Karpas-422 (cell line): ENCODE results near the gene OPALIN. TPM values are rescaled to one million over a fixed set of nuclear protein-coding genes. Genes with fewer than 3 reads are reported as not detected.

Experiments used
- DNase-seq: peaks from one replicate; pipeline ENCODE4 v3.0.0-alpha.2; 2015
- H2AFZ ChIP-seq: fragments of 200-600 bp; sonication (generic); 2 replicates; pipeline ENCODE4 v1.6.1; 2014; ENCODE audit warnings: antibody characterized with exemption, low read length, mixed read lengths
- H3K27ac ChIP-seq: fragments of 200-600 bp; sonication (generic); 2 replicates; pipeline ENCODE4 v1.5.1; 2014; ENCODE audit warnings: mild to moderate bottlenecking, low read length, moderate library complexity
- H3K27me3 ChIP-seq: fragments of 200-600 bp; sonication (generic); 2 replicates; pipeline ENCODE4 v1.6.1; 2014; ENCODE audit warnings: low read length, mixed read lengths
- H3K36me3 ChIP-seq: fragments of 200-600 bp; sonication (generic); 2 replicates; pipeline ENCODE4 v1.6.1; 2014; ENCODE audit warnings: low read length, mixed read lengths; ENCODE audit not compliant: insufficient read depth
- H3K4me1 ChIP-seq: fragments of 200-600 bp; sonication (generic); 2 replicates; pipeline ENCODE4 v1.6.1; 2014; ENCODE audit warnings: mild to moderate bottlenecking, low read length, mixed read lengths
- H3K4me2 ChIP-seq: fragments of 200-600 bp; sonication (generic); 2 replicates; pipeline ENCODE4 v1.6.1; 2014; ENCODE audit warnings: low read length, low read depth, mild to moderate bottlenecking; ENCODE audit not compliant: poor library complexity, severe bottlenecking
- H3K4me3 ChIP-seq: fragments of 200-600 bp; sonication (generic); 2 replicates; pipeline ENCODE4 v1.5.1; 2014; ENCODE audit warnings: mild to moderate bottlenecking, antibody characterized with exemption, low read length, mixed read lengths
- H3K79me2 ChIP-seq: fragments of 200-600 bp; sonication (generic); 2 replicates; pipeline ENCODE4 v1.6.1; 2014; ENCODE audit warnings: mild to moderate bottlenecking, low read length, mixed read lengths
- H3K9ac ChIP-seq: fragments of 200-600 bp; sonication (generic); 2 replicates; pipeline ENCODE4 v1.6.0; 2014; ENCODE audit warnings: low read length
- H3K9me2 ChIP-seq: fragments of 200-600 bp; sonication (generic), shearing (Covaris generic); replicated peaks from 2 replicates; pipeline ENCODE4 v1.6.0; 2014; ENCODE audit warnings: mild to moderate bottlenecking, low read length, moderate library complexity; ENCODE audit not compliant: insufficient read depth
- H3K9me3 ChIP-seq: fragments of 300-700, 200-600 bp; sonication (generic); 2 replicates; pipeline ENCODE4 v1.6.1; 2014; ENCODE audit warnings: low read length, mixed read lengths
- H4K20me1 ChIP-seq: fragments of 200-600 bp; sonication (generic); 2 replicates; pipeline ENCODE4 v1.6.1; 2014; ENCODE audit warnings: mild to moderate bottlenecking, antibody characterized with exemption, low read length, low read depth; ENCODE audit not compliant: insufficient read depth
- total RNA-seq: library from RNA; depleted of rRNA; stranded (reverse); fragments of >200 nt; shearing (Covaris generic); gene quantifications from 2 replicates; pipeline ENCODE4 v1.2.3, GENCODE V29; 2014; ENCODE audit warnings: low replicate concordance

The OPALIN gene
- total RNA-seq, 1 experiment from 2014 or later, result not detected

GRCh38 chr10:96339956-96340904 is 18.6 kb downstream of the OPALIN start:
- Histone ChIP-seq H3K9me2 (no peaks in the 10 kb centered on the region), H3K27me3 (no peaks in the 10 kb centered on the region), H4K20me1 (no peaks in the 10 kb centered on the region), H2AFZ (no peak overlapping the region), H3K4me2 (no peak overlapping the region), H3K4me1 (no peaks in the 10 kb centered on the region), H3K9me3 (no peaks in the 10 kb centered on the region), H3K79me2 (no peaks in the 10 kb centered on the region), H3K4me3 (no peak overlapping the region), H3K9ac (no peak overlapping the region), H3K36me3 (no peaks in the 10 kb centered on the region), H3K27ac (no peak overlapping the region)
- DNase-seq, result peak; percentile 82

GRCh38 chr10:96339383-96339782 is 19.4 kb downstream of the OPALIN start:
- no peak overlapping the region for H3K4me2 ChIP-seq
- H3K27ac ChIP-seq, result no peak overlapping the region
- H3K36me3 ChIP-seq, result no peaks in the 10 kb centered on the region
- no peaks in the 10 kb centered on the region for H3K9me3 ChIP-seq
- no peaks in the 10 kb centered on the region for H3K79me2 ChIP-seq
- no peak for DNase-seq
- H3K4me3 ChIP-seq, result no peak overlapping the region
- H3K9ac ChIP-seq, result no peak overlapping the region
- H2AFZ ChIP-seq, result no peak overlapping the region
- no peaks in the 10 kb centered on the region for H3K4me1 ChIP-seq
- no peaks in the 10 kb centered on the region for H3K27me3 ChIP-seq
- H3K9me2 ChIP-seq, result no peaks in the 10 kb centered on the region
- H4K20me1 ChIP-seq, result no peaks in the 10 kb centered on the region

DNA sequence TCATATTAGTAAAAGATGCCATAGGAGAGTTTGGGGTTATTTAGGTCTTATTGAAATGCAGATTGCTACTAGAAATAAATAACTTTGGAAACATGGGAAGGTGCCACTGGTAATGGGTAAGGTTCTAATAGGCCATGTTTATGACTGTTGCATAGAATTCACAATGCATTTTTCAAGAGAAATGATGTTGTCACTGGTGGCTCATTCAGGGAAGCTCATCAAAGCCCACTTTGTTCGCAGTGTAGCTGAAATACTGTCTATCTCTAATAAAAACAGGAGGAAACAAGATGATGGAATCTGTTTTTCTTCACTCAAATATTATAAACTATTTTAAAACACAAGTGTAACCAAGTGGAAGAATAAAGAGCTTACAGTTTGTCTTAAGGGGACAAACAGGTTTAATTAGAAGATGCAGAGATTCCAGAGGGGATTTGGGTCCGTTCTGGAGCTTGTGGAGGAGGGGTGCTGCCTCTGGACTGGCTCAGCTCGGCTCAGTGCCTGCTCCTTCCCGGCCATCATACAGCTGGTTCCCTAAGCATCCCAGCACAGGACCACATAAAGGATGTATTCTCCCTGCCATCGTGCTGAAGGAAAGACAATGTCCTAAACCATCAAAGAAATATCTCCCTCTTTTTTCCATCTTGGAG is 20.4 kb downstream of the OPALIN start:
- no peak for DNase-seq
- H3K9me2 ChIP-seq, result no peaks in the 10 kb centered on the region
- no peaks in the 10 kb centered on the region for H3K27me3 ChIP-seq
- H3K36me3 ChIP-seq, result no peaks in the 10 kb centered on the region
- no peak overlapping the region for H3K27ac ChIP-seq
- no peak overlapping the region for H2AFZ ChIP-seq
- no peak overlapping the region for H3K4me3 ChIP-seq
- H3K4me1 ChIP-seq, result no peaks in the 10 kb centered on the region
- no peaks in the 10 kb centered on the region for H3K9me3 ChIP-seq
- H3K79me2 ChIP-seq, result no peaks in the 10 kb centered on the region
- H3K4me2 ChIP-seq, result no peak overlapping the region
- no peak overlapping the region for H3K9ac ChIP-seq
- no peaks in the 10 kb centered on the region for H4K20me1 ChIP-seq

- no peaks in the 10 kb centered on the region for H3K9me2 ChIP-seq
- H3K4me3 ChIP-seq, result no peak overlapping the region
- no peaks in the 10 kb centered on the region for H3K79me2 ChIP-seq
- no peak overlapping the region for H2AFZ ChIP-seq
- no peak overlapping the region for H3K9ac ChIP-seq
- H3K4me1 ChIP-seq, result no peaks in the 10 kb centered on the region
- no peak for DNase-seq
- H3K27ac ChIP-seq, result no peak overlapping the region
- no peaks in the 10 kb centered on the region for H4K20me1 ChIP-seq
- no peak overlapping the region for H3K4me2 ChIP-seq
- no peaks in the 10 kb centered on the region for H3K9me3 ChIP-seq
- H3K36me3 ChIP-seq, result no peaks in the 10 kb centered on the region
- no peaks in the 10 kb centered on the region for H3K27me3 ChIP-seq
These were observed 21.7 kb downstream of the OPALIN start for GRCh38 chr10:96337106-96337505.

- H2AFZ ChIP-seq, result no peak overlapping the region
- H3K27ac ChIP-seq, result no peak overlapping the region
- H3K9me3 ChIP-seq, result no peaks in the 10 kb centered on the region
- H3K36me3 ChIP-seq, result no peaks in the 10 kb centered on the region
- no peak overlapping the region for H3K9ac ChIP-seq
- H3K79me2 ChIP-seq, result no peaks in the 10 kb centered on the region
- no peaks in the 10 kb centered on the region for H3K4me1 ChIP-seq
- no peak for DNase-seq
- no peak overlapping the region for H3K4me3 ChIP-seq
- H3K27me3 ChIP-seq, result no peaks in the 10 kb centered on the region
- no peaks in the 10 kb centered on the region for H3K9me2 ChIP-seq
- H4K20me1 ChIP-seq, result no peaks in the 10 kb centered on the region
- H3K4me2 ChIP-seq, result no peak overlapping the region
These were observed 23.9 kb downstream of the OPALIN start for GRCh38 chr10:96334616-96335526.

DNA sequence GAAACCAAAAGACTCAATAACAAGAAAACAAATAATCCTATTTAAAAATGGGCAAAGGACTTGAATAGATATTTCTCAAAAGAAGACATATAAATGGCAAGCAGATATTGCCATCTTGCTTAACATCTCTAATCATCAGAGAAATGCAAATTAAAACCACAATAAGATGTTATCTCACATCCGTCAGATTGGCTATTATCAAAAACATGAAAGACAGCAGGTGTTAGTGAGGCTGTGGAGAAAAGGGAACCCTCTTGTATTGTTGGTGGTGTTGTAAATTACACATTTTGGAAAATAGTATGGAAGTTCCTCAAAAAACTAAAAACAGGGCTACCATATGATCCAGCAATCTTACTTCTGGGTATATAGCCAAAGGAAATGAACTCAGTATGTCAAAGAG is 25.7 kb downstream of the OPALIN start:
- Histone ChIP-seq H3K27me3 (no peaks in the 10 kb centered on the region), H3K27ac (no peak overlapping the region)
- DNase-seq, result no peak

GRCh38 chr10:96327462-96327861 is 31.3 kb downstream of the OPALIN start:
- no peaks in the 10 kb centered on the region for H3K36me3 ChIP-seq
- H3K27me3 ChIP-seq, result no peaks in the 10 kb centered on the region
- H2AFZ ChIP-seq, result no peak overlapping the region
- no peaks in the 10 kb centered on the region for H3K9me2 ChIP-seq
- peaks cover 4% of the 10 kb centered on the region; the same call in 1 of the 2 replicates for H3K4me1 ChIP-seq
- DNase-seq, result no peak
- no peak overlapping the region for H3K9ac ChIP-seq
- H3K4me3 ChIP-seq, result no peak overlapping the region
- no peaks in the 10 kb centered on the region for H3K9me3 ChIP-seq
- no peak overlapping the region for H3K27ac ChIP-seq
- H3K79me2 ChIP-seq, result no peaks in the 10 kb centered on the region
- H3K4me2 ChIP-seq, result no peak overlapping the region
- no peaks in the 10 kb centered on the region for H4K20me1 ChIP-seq

More for the DNA sequence above, 25.7 kb downstream of the OPALIN start:
- no peaks in the 10 kb centered on the region for H3K79me2 ChIP-seq
- no peak overlapping the region for H3K4me3 ChIP-seq
- H4K20me1 ChIP-seq, result no peaks in the 10 kb centered on the region
- H3K4me2 ChIP-seq, result no peak overlapping the region
- no peaks in the 10 kb centered on the region for H3K9me2 ChIP-seq
- H3K36me3 ChIP-seq, result no peaks in the 10 kb centered on the region
- no peaks in the 10 kb centered on the region for H3K9me3 ChIP-seq
- no peak overlapping the region for H3K9ac ChIP-seq
- H3K4me1 ChIP-seq, result no peaks in the 10 kb centered on the region
- H2AFZ ChIP-seq, result no peak overlapping the region
